Right lobe of liver (tissue), 4 donors: ENCODE data around the gene LBX2.

ENCODE experiments used
- POLR2A ChIP-seq: fragments of 450-650 bp; IDR thresholded peaks from one replicate; pipeline ENCODE4 v1.6.1; 2017; ENCODE audit warnings: antibody characterized with exemption, mild to moderate bottlenecking
- TF ChIP-seq, protein P1 (sequence below), 4 donors: fragments of 200-600 bp in 3 of 4; fragments of 450-650 bp in 1 of 4; IDR thresholded peaks; one replicate each; pipeline versions ENCODE4 v1.5.1 to v1.8.0; 2016 to 2022; ENCODE audit warnings: antibody characterized with exemption in 4 of 4, mild to moderate bottlenecking in 2 of 4
- donor health status: DM: no; HTN: no; CAD: no.
- donor health status: DM: no; HTN: no; CAD: no.
- donor health status: DM: no; HTN: yes; CAD: no.

DNA sequence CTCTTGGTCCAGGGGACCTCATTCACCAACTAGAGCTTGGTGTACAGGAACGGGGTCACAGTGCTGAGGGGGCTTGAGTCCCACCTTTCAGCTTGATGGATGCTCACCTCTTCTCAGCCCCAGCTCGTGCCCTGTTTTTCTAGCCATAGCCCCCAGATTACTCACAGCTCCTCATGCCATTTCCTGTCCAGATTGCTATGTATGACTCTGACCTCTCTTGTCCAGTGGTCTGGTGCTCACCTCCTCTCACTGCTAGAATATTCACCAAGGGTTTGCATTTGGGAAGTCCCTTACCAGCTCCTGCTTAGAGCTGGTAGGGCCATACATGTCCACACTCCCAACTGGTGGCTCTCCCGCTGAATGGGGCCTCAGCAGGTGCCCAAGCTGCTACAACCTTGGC lies 5.9 kb downstream of the LBX2 start:
- TF ChIP-seq, protein P1, sequence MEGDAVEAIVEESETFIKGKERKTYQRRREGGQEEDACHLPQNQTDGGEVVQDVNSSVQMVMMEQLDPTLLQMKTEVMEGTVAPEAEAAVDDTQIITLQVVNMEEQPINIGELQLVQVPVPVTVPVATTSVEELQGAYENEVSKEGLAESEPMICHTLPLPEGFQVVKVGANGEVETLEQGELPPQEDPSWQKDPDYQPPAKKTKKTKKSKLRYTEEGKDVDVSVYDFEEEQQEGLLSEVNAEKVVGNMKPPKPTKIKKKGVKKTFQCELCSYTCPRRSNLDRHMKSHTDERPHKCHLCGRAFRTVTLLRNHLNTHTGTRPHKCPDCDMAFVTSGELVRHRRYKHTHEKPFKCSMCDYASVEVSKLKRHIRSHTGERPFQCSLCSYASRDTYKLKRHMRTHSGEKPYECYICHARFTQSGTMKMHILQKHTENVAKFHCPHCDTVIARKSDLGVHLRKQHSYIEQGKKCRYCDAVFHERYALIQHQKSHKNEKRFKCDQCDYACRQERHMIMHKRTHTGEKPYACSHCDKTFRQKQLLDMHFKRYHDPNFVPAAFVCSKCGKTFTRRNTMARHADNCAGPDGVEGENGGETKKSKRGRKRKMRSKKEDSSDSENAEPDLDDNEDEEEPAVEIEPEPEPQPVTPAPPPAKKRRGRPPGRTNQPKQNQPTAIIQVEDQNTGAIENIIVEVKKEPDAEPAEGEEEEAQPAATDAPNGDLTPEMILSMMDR (IDR thresholded peaks at IDR 0.05), result no peak
- TF ChIP-seq POLR2A, result no peak
